Measurements from ENCODE around the gene SYT9. TPM values are rescaled to one million over a fixed set of nuclear protein-coding genes. Genes with fewer than 3 reads are reported as not detected.

SYT9 gene
- total RNA-seq, 1 donor from 2014 or later: 0.07 TPM

- Mint-ChIP-seq H3K27me3 (ENCODE audit: low read depth) (peaks cover 2% of the 10 kb centered on the region), H3K4me3 (ENCODE audit: unreplicated experiment) (no peak overlapping the region), H3K27ac (ENCODE audit: unreplicated experiment) (no peak overlapping the region)
These were observed 199.1 kb downstream of the SYT9 start for GRCh38 chr11:7450836-7451235.

GRCh38 chr11:7451520-7451919 lies 199.8 kb downstream of the SYT9 start:
- H3K27ac Mint-ChIP-seq (ENCODE audit: unreplicated experiment): no peak overlapping the region
- peaks cover 9% of the 10 kb centered on the region for H3K4me1 Mint-ChIP-seq (ENCODE audit: low read depth)

More at GRCh38 chr11:7450836-7451235, 199.1 kb downstream of the SYT9 start:
- Mint-ChIP-seq H3K36me3 (ENCODE audit: low read depth) (no peaks in the 10 kb centered on the region), H3K4me1 (ENCODE audit: low read depth) (peaks cover 9% of the 10 kb centered on the region), H3K9me3 (ENCODE audit: low read depth) (no peaks in the 10 kb centered on the region)
- TF ChIP-seq CTCF (IDR thresholded peaks at IDR 0.05): no peak
- no peak for DNase-seq (ENCODE audit: low spot score)

GRCh38 chr11:7451952-7452494 lies 200.3 kb downstream of the SYT9 start:
- no peak for DNase-seq (ENCODE audit: low spot score)
- H3K36me3 Mint-ChIP-seq (ENCODE audit: low read depth): no peaks in the 10 kb centered on the region
- no peak overlapping the region for H3K27ac Mint-ChIP-seq (ENCODE audit: unreplicated experiment)
- peaks cover 2% of the 10 kb centered on the region for H3K27me3 Mint-ChIP-seq (ENCODE audit: low read depth)
- no peak overlapping the region for H3K4me3 Mint-ChIP-seq (ENCODE audit: unreplicated experiment)
- no peak for TF ChIP-seq CTCF (IDR thresholded peaks at IDR 0.05)
- H3K4me1 Mint-ChIP-seq (ENCODE audit: low read depth): peaks cover 9% of the 10 kb centered on the region
- no peaks in the 10 kb centered on the region for H3K9me3 Mint-ChIP-seq (ENCODE audit: low read depth)

More at GRCh38 chr11:7451520-7451919, 199.8 kb downstream of the SYT9 start:
- no peak for DNase-seq (ENCODE audit: low spot score)
- Mint-ChIP-seq H3K36me3 (ENCODE audit: low read depth) (no peaks in the 10 kb centered on the region), H3K27me3 (ENCODE audit: low read depth) (peaks cover 2% of the 10 kb centered on the region), H3K4me3 (ENCODE audit: unreplicated experiment) (no peak overlapping the region), H3K9me3 (ENCODE audit: low read depth) (no peaks in the 10 kb centered on the region)
- no peak for TF ChIP-seq CTCF (IDR thresholded peaks at IDR 0.05)

- Mint-ChIP-seq H3K27ac (ENCODE audit: unreplicated experiment) (no peak overlapping the region), H3K4me3 (ENCODE audit: unreplicated experiment) (no peak overlapping the region), H3K36me3 (ENCODE audit: low read depth) (peaks cover 2% of the 10 kb centered on the region), H3K9me3 (ENCODE audit: low read depth) (no peaks in the 10 kb centered on the region), H3K27me3 (ENCODE audit: low read depth) (peaks cover 2% of the 10 kb centered on the region), H3K4me1 (ENCODE audit: low read depth) (peaks cover 2% of the 10 kb centered on the region)
- DNase-seq (ENCODE audit: low spot score): no peak
- no peak for TF ChIP-seq CTCF (IDR thresholded peaks at IDR 0.05)
These were observed 203.2 kb downstream of the SYT9 start for GRCh38 chr11:7454854-7455253.

GRCh38 chr11:7457211-7457610 lies 205.5 kb downstream of the SYT9 start:
- DNase-seq (ENCODE audit: low spot score): no peak
- no peak for TF ChIP-seq CTCF (IDR thresholded peaks at IDR 0.05)

More at GRCh38 chr11:7457211-7457610, 205.5 kb downstream of the SYT9 start:
- Mint-ChIP-seq H3K27ac (ENCODE audit: unreplicated experiment) (no peak overlapping the region), H3K4me1 (ENCODE audit: low read depth) (no peaks in the 10 kb centered on the region), H3K9me3 (ENCODE audit: low read depth) (no peaks in the 10 kb centered on the region), H3K27me3 (ENCODE audit: low read depth) (no peaks in the 10 kb centered on the region), H3K36me3 (ENCODE audit: low read depth) (peaks cover 2% of the 10 kb centered on the region), H3K4me3 (ENCODE audit: unreplicated experiment) (no peak overlapping the region)
